ENCODE measurements around the gene ARMC2.

- TF ChIP-seq, protein P1, sequence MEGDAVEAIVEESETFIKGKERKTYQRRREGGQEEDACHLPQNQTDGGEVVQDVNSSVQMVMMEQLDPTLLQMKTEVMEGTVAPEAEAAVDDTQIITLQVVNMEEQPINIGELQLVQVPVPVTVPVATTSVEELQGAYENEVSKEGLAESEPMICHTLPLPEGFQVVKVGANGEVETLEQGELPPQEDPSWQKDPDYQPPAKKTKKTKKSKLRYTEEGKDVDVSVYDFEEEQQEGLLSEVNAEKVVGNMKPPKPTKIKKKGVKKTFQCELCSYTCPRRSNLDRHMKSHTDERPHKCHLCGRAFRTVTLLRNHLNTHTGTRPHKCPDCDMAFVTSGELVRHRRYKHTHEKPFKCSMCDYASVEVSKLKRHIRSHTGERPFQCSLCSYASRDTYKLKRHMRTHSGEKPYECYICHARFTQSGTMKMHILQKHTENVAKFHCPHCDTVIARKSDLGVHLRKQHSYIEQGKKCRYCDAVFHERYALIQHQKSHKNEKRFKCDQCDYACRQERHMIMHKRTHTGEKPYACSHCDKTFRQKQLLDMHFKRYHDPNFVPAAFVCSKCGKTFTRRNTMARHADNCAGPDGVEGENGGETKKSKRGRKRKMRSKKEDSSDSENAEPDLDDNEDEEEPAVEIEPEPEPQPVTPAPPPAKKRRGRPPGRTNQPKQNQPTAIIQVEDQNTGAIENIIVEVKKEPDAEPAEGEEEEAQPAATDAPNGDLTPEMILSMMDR (conservative IDR thresholded peaks at IDR 0.05; ENCODE audit: low read depth, low read length) = no peak
- no peak for TF ChIP-seq EZH2phosphoT487 (IDR thresholded peaks at IDR 0.05; ENCODE audit: borderline replicate concordance, low read length)
Observed at GRCh38 chr6:108948181-108948661, 100.0 kb downstream of the ARMC2 start.
